ENCODE measurements around the gene ODR4.
A peak's percentile ranks its signal among the peaks of the same experiment; 100 is the strongest.
"Not testable (repeated sequence)": the region's sequence is repeated elsewhere in the genome, so short reads cannot be mapped to it uniquely, and the experiment has no call there.

The ODR4 gene

GRCh38 chr1:186375152-186375928, at the start of gene ODR4, which contains the start of gene TPR:
ODR4 (plus strand) TSS chr1:186375838; CDS start chr1:186379786, 3,948 bp downstream.
TPR (minus strand) TSS chr1:186375253; CDS start chr1:186375028, 225 bp downstream.
- DNase-seq = peak; percentile 99

GRCh38 chr1:186326009-186326408, 49.6 kb upstream of the ODR4 start:
- no peak for DNase-seq

DNA sequence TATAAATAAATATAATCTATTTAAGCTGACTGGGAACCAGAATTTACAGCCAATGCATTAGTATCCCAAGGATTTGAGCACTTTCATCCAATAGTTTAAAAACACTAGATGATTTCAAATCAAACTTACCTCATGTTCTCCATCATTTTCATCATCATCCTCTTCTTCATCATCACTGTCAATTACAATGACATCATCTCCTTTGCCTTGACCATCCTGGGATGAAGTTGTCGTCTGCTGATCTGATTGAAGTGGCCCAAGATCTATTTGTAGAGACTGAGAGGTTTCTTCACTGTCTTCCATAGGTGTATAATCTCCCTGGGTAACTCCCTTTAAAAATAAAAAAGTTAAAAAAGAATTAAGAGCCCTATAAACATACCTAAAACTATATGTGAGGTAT, 48.3 kb upstream of the ODR4 start:
- DNase-seq = no peak

- DNase-seq = peak; percentile 24
Observed at GRCh38 chr1:186330758-186331157, 44.9 kb upstream of the ODR4 start.

GRCh38 chr1:186337554-186337953, 38.1 kb upstream of the ODR4 start:
- no peak for DNase-seq

DNA sequence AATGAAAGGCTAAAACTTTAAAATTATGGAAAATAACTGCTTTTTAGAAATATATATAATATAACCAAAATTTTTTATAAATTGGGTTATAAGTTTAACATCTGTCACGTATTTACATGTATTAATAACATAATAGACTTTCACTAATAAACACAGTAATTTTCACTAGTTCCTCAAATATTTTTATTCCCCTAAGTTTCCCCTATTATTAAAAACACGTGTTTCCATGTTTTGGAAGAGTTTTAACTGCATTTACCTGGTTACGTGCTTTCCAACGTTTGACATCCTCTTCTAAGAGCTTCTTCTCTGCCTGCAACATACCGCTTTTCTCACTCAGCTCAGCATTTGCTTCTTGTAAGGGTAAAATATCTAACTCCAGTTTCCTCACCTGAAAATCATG, 34.9 kb upstream of the ODR4 start:
- DNase-seq = no peak

DNA sequence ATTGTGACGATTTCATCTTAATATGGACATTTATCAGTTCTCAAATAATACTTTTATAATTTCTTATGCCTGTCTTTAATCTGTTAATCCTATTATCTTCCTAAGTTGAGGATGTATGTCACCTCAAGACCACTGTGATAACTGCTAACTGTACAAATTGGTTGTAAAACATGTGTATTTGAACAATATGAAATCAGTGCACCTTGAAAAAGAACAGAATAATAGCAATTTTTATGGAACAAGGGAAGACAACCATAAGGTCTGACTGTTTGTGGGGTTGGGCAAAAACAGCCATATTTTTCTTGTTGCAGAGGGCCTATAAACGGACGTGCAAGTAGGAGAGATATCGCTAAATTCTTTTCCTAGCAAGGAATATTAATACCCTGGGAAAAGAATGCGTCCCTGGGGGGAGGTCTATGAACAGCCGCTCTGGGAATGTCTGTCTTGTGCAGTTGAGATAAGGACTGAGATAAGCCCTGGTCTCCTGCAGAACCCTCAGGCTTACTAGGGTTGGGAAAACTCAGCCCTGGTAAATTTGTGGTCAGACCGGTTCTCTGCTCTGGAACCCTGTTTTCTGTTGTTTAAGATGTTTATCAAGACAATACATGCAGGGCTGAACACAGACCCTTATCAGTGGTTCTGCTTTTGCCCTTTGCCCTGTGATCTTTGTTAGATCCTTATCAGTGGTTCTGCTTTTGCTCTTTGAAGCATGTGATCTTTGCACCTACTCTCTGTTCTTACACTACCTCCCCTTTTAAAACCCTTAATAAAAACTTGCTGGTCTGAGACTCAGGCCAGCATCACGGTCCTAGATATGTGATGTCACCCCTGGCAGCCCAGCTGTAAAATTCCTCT, 27.6 kb upstream of the ODR4 start:
- not testable (repeated sequence) for DNase-seq

DNA sequence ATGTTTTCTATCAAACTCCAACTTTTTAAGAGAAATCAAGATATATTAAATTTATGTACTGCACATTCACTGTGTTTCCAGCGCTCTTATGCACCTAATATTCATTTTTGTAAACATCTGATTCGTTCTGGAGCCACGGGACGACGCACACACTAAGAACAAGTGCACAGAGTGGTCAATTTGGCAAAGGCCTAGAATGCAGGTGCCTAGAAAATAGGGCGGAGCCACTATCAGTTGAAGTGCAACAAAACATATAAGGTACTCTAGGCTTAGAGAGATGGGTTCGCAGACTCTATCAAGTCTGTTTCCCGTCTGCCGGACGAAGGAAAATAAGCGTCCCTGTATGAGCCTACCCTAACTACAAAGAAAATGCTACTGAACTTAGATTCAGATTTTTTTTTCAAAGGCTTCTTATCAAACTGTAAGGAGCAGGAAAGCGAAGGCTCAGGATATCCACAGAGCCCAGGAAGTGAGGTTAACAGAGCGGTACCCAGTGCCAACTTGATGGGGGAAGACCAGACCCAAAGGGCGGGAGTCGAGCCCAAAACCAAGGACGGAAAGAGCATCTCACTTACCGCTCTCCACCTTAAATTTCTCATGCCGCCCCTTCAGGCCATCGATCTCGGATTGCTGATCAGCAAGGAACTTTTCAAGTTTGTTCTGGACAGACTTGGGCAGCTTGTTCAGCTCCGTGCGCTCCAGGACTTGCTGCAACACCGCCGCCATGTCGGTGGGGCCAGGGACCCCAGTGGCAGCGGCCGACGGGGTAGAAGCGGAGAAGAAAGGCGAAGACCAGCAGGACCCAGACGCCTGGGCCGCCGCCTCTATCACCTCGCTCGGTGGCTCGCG, 1.1 kb upstream of the ODR4 start:
- peak; percentile 77 for DNase-seq

DNA sequence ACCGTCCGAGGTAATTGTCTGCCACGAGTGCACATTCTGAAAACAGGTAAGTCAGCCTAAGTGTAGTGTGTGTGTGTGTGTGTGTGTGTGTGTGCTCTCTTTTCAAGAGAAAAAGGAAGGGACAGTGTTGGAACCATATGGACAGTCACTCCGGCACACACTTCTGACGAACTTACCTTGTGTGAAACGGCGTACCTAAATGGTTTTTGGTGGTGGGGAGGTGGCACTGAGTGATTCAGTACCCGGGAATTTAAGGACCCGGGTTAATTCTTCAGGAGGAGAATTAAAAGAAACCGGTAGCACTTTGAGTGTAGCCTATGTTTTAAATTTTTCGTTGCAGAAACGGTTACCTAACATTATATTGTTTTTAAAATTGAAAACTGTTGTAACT, 286 bp downstream of the ODR4 start:
- no peak for DNase-seq

DNA sequence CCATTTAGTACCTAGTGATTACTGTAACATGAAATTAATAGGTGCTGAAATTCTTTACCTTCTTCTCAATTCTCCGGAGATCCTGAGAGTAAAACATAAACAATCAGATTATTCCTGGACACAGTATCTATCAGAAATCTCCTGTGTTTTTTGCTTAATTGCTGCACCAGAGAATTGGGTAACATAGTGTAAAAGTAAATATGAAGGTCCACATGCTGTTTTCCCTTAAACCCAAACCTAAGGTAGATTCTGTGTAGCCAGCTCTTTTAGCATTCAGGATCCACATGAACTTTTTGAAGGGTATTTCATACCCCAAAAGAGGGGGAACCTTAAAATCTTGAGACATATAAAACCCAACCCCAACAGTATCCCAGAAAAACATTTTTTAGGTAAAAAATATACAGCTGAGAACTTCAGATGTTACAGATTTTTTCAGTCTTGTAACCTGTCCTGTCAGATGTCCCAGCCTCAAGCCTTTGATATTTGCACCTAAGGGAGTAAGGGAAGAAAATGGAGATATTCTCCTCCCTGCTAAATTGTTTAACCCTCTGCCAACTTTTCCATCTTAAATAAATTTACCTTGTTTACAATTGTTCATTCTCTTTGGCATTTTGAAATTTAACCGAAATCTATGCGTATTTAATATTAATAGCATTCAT, 11.2 kb downstream of the ODR4 start:
- DNase-seq = no peak

- no peak for DNase-seq
Observed at GRCh38 chr1:186390925-186391324, 15.3 kb downstream of the ODR4 start.

GRCh38 chr1:186391841-186392240, 16.2 kb downstream of the ODR4 start:
- DNase-seq = no peak

DNA sequence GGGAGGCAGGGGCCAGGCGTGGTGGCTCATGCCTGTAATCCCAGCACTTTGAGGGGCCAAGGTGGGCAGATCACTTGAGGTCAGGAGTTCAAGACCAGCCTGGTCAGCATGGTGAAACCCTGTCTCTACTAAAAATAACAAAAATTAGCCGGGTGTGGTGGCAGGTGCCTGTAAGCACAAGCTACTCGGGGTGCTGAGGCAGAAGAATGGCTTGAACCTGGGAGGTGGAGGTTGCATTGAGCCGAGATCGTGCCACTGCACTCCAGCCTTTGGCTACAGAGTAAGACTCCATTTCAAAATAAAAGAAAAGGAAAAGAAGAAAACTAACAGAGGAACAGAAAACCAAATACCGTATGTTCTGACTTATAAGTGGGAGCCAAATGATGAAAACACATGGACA, 17.1 kb downstream of the ODR4 start:
- DNase-seq = not testable (repeated sequence)

DNA sequence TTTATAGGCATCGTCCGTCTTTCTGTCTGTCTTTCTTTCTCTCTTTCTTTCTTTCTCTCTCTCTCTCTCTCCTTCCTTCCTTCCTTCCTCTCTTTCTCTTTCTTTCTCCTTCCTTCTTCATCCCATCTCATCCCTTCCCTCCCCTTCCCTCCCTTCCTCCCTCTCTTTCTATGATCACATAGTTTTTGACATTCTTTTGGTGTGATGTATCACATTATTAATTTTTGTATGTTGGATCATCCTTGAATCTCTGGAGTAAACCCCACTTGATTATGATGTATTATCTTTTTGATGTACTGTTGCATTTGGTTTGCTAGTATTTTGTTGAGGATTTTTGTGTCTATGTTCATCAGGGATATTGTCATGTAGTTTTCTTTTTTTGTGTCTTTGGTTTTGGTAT, 25.8 kb downstream of the ODR4 start:
- not testable (repeated sequence) for DNase-seq

DNA sequence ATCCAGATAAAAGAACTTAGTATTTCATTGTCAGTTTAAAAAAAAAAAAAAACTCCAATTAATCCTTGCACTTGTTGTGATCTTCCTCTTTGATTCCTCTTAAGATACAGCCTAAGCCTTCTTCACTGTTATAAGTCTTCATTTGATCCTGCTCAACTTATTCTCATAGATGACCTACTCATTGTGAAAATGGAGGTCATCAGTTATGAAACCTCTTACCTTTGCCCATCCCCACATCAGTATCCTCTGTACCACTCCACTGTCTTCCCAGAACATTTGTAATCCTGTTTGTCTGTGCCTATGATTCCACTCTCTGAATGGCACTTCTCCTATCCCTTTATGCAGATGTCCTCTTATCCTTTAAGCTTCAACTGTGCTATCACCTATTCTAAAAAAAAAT, 28.0 kb downstream of the ODR4 start:
- no peak for DNase-seq

DNA sequence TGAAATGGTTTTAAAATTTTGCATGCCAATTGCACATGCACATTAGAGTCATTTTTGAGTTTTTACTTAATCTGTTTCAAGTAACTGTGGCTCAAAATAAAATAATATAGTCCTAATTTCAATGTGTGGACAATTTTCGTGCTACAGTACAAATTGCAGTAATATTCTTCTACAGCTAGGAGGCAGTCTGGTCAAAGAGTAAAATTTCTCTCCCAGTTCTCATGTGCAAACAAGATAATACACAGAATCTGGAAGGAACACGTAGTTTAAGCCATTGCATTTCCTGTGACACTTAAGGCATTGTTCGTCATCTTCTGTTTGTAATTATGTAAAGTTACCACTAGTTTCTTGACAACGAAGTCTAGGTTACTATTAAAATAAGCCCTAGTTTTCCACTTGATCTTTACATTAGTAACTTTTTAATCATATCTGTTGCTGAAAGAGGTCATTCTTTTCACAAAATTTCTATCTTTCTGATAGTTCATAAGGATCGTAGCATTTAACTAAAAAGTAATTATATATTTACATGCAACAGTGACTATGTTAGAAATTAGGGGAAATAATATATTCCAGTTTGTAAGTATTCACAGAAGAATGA, 28.9 kb downstream of the ODR4 start:
- DNase-seq = peak; percentile 79

GRCh38 chr1:186409091-186409490, 33.5 kb downstream of the ODR4 start:
- peak; percentile 12 for DNase-seq

- no peak for DNase-seq
Observed at GRCh38 chr1:186413319-186413718, 37.7 kb downstream of the ODR4 start.

- DNase-seq = peak; percentile 85
Observed at GRCh38 chr1:186418503-186418902, 42.9 kb downstream of the ODR4 start.

- DNase-seq = no peak
Observed at GRCh38 chr1:186420311-186420710, 44.7 kb downstream of the ODR4 start.

DNA sequence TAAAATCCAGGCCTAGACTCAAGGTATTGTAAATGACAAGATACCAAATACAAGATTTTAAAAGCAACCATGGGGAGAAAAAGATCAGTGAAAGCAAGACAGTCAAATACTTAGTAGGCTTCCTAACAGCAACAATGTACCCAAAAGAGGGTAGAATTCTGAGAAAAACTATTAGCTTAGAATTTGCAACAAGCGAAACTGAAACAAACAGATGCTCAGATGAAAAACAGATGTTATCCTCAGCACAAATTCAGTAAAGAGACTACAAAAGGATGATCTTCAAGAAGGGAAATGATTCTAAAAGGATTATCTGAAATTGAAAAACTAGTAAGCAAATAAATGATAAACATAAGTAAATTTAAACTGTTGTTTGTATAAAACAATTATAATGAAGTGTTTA, 45.3 kb downstream of the ODR4 start:
- DNase-seq = no peak

DNA sequence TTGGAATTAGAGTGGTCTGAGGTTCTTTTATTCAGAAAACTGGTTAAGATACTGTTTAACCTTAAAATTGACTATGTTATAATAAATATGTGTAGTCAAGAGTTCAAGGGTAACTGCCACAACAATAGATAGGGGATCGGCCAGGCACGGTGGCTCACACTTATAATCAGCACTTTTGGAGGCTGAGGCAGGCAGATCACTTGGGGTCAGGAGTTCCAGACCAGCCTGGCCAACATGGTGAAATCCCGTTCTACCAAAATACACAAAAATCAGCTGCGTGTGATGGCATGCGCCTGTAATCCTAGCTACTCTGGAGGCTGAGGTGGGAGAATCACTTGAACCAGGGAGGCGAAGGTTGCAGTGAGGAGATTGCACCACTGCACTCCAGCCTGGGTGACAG, 45.8 kb downstream of the ODR4 start:
- no peak for DNase-seq

Measured in DMS53 (cell line).